ENCODE results near the gene RIPK3. TPM values are rescaled to one million over a fixed set of nuclear protein-coding genes. Genes with fewer than 3 reads are reported as not detected.

The RIPK3 gene
- total and polyA plus RNA-seq, 2 of the 8 experiments (the other 6 are each of a cell fraction or from before 2014, with no cell fraction given): 0.24 to 0.39 TPM

DNA sequence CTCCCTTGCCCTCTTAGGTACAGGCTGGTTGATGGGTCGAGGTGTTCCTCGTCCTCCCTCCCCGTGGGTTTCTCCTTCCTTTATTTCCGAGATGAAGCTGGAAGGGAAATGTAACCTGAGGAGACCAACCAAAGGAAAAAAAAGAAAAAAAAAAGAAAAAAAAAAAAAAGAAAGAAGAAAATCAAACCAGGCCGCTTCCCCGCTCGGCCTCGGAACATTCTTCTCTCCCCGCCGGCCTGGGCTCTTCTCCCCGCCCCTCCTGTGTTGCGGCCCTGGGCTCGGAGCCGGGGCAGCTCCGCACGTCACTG lies 26.6 kb upstream of the RIPK3 start:
- no peaks in the 10 kb centered on the region for H4K20me1 ChIP-seq (replicated peaks in 1 of 2; ENCODE audit: control insufficient read depth in 1 of 2, insufficient read depth in 2 of 2, low read length in 2 of 2)
- peaks cover 0 to 10% (median 6%) of the 10 kb centered on the region in 4 experiments; a peak in 5 of 7 replicates for H3K4me1 ChIP-seq (replicated peaks in 1 of 4; ENCODE audit: control insufficient read depth in 3 of 4, insufficient read depth in 4 of 4, low read length in 3 of 4)
- H3K9me3 ChIP-seq (ENCODE audit: insufficient read depth in 2 of 2, low read depth in 1 of 2, low read length in 1 of 2): no peaks in the 10 kb centered on the region
- no peak overlapping the region for H4K5ac ChIP-seq (ENCODE audit: insufficient read length, low read depth, low read length)
- ChIA-PET CTCF (ENCODE audit: partially characterized antibody) (interaction anchor here (0.6 to 2.3 kb wide), 27 partner anchors 9 to 1443 kb away, joined by 3 to 94 read pairs (median 11); partner anchors contain the start of genes ADCY4, CBLN3, KHNYN and RIPK3), POLR2A (ENCODE audit: partially characterized antibody) (interaction anchor here (0.7 to 2.3 kb wide), 11 partner anchors 21 to 72 kb away, joined by 3 to 14 read pairs (median 4); partner anchors contain the start of genes ADCY4, CBLN3, KHNYN and NYNRIN)
- H3K4ac ChIP-seq (replicated peaks; ENCODE audit: insufficient read length, low read depth, low read length): no peak overlapping the region
- H3K27me3 ChIP-seq (replicated peaks in 1 of 4; ENCODE audit: control insufficient read depth in 3 of 4, extremely low read depth in 1 of 4, insufficient read depth in 3 of 4, low read length in 3 of 4): peaks cover 0 to 8% (median 2%) of the 10 kb centered on the region in 4 experiments; a peak in 4 of 7 replicates
- H3K79me1 ChIP-seq (ENCODE audit: low read depth, low read length): no peaks in the 10 kb centered on the region; the same call in 1 of the 2 replicates
- no peak for DNase-seq (ENCODE audit: low read depth in 1 of 2, low spot score in 2 of 2)
- peak overlapping the region; percentile 48 to 100 (median 75) for H3K4me3 ChIP-seq (ENCODE audit: extremely low read depth in 1 of 4, insufficient read depth in 2 of 4, low read depth in 3 of 4, low read length in 4 of 4)
- peak overlapping the region; percentile 74 to 76 for H3K4me2 ChIP-seq (ENCODE audit: insufficient read depth in 1 of 2, low read depth in 2 of 2, low read length in 2 of 2)
- no peaks in the 10 kb centered on the region for H3K36me3 ChIP-seq (ENCODE audit: control insufficient read depth in 2 of 4, insufficient read depth in 4 of 4, low read length in 3 of 4)
- H3K23ac ChIP-seq (ENCODE audit: insufficient read length): no peak overlapping the region
- H3K18ac ChIP-seq (ENCODE audit: extremely low read depth, low read length): no peak overlapping the region; the same call in 1 of the 2 replicates
- H3K14ac ChIP-seq (ENCODE audit: insufficient read length): no peak overlapping the region
- H3K27ac ChIP-seq (ENCODE audit: low read depth, low read length): no peak overlapping the region
- no peak overlapping the region for H2BK20ac ChIP-seq (ENCODE audit: low read length)
- no peak overlapping the region for H2BK15ac ChIP-seq (ENCODE audit: low read length)
- no peaks in the 10 kb centered on the region for H3K79me2 ChIP-seq (ENCODE audit: control insufficient read depth in 1 of 2, insufficient read depth in 2 of 2, low read length in 2 of 2)
- TF ChIP-seq PHF8 (conservative IDR thresholded peaks at IDR 0.05; ENCODE audit: low read depth, low read length): 0 out of 2 replicates have a peak, but pooled peaks have one; percentile 17
- TF ChIP-seq RBBP5 (IDR thresholded peaks at IDR 0.05; ENCODE audit: borderline replicate concordance, low read depth, low read length): 0 out of 2 replicates have a peak, but pooled peaks have one; percentile 4
- no peak for TF ChIP-seq GABPA (IDR thresholded peaks at IDR 0.05; ENCODE audit: borderline replicate concordance, insufficient read depth, low read length)
- no peak for TF ChIP-seq USF2 (IDR thresholded peaks at IDR 0.05; ENCODE audit: low read length)
- no peak for TF ChIP-seq HDAC2 (IDR thresholded peaks at IDR 0.05; ENCODE audit: borderline replicate concordance in 1 of 2, low read depth in 2 of 2, low read length in 2 of 2)
- TF ChIP-seq SP1 (IDR thresholded peaks at IDR 0.05; ENCODE audit: low read depth, low read length): no peak
- H2AK5ac ChIP-seq (ENCODE audit: low read depth, low read length): no peak overlapping the region
- no peak overlapping the region for H3K9ac ChIP-seq (replicated peaks in 1 of 4; ENCODE audit: extremely low read depth in 1 of 4, low read depth in 3 of 4, low read length in 3 of 4)
- H2BK120ac ChIP-seq (replicated peaks; ENCODE audit: low read depth, low read length): no peak overlapping the region
- H2BK5ac ChIP-seq (ENCODE audit: low read depth, low read length): no peak overlapping the region
- H4K91ac ChIP-seq (replicated peaks; ENCODE audit: insufficient read length, low read length): no peak overlapping the region
- no peak overlapping the region for H2BK12ac ChIP-seq (ENCODE audit: low read depth, low read length)
- FAIRE-seq: no peak
- no peak overlapping the region for H4K8ac ChIP-seq (ENCODE audit: extremely low read depth, insufficient read depth, low read length)
- H3K23me2 ChIP-seq (ENCODE audit: low read depth, low read length): peaks cover 16% of the 10 kb centered on the region
- WGBS, 2 experiments (ENCODE audit: extremely low coverage in 1 of 2, insufficient coverage in 1 of 2, insufficient read length in 1 of 2, insufficient replicate concordance in 2 of 2, low coverage in 1 of 2, low lambda C conversion rate in 2 of 2, missing lambda C conversion rate in 1 of 2): no CpG with 5 or more reads among the region's 16 CpGs
- H3K56ac ChIP-seq (replicated peaks; ENCODE audit: insufficient read length, low read depth, low read length): no peak overlapping the region
- no peak overlapping the region for H2AFZ ChIP-seq (ENCODE audit: low read length)
